ENCODE results near the gene NOSTRIN. TPM values are rescaled to one million over a fixed set of nuclear protein-coding genes. Genes with fewer than 3 reads are reported as not detected.
"Not testable (repeated sequence)": the region's sequence is repeated elsewhere in the genome, so short reads cannot be mapped to it uniquely, and the experiment has no call there.

NOSTRIN gene
- polyA plus RNA-seq, 6 donors from 2014 or later: not detected

- H3K4me3 Mint-ChIP-seq: no peak overlapping the region
- DNase-seq (no peak), ATAC-seq (ENCODE audit: low read depth in 2 of 2) (no peak)
- no peaks in the 10 kb centered on the region for H3K36me3 Mint-ChIP-seq
- no peaks in the 10 kb centered on the region for H3K4me1 Mint-ChIP-seq
- H3K27me3 Mint-ChIP-seq: no peaks in the 10 kb centered on the region
- peak overlapping the region in 1 of 6 donors; percentile 63 for H3K27ac Mint-ChIP-seq
- peaks cover 0 to 2% (median 0%) of the 10 kb centered on the region in 7 donors for H3K9me3 Mint-ChIP-seq
These were observed 48.4 kb downstream of the NOSTRIN start for GRCh38 chr2:168850846-168851245.

GRCh38 chr2:168851674-168852320, 49.4 kb downstream of the NOSTRIN start:
- no peaks in the 10 kb centered on the region for H3K4me1 Mint-ChIP-seq
- peaks cover 0 to 2% (median 0%) of the 10 kb centered on the region in 7 donors for H3K9me3 Mint-ChIP-seq
- no peak for DNase-seq
- H3K4me3 Mint-ChIP-seq: no peak overlapping the region
- H3K36me3 Mint-ChIP-seq: no peaks in the 10 kb centered on the region
- no peaks in the 10 kb centered on the region for H3K27me3 Mint-ChIP-seq
- no peak for ATAC-seq (ENCODE audit: low read depth in 2 of 2)
- no peak overlapping the region for H3K27ac Mint-ChIP-seq

DNA sequence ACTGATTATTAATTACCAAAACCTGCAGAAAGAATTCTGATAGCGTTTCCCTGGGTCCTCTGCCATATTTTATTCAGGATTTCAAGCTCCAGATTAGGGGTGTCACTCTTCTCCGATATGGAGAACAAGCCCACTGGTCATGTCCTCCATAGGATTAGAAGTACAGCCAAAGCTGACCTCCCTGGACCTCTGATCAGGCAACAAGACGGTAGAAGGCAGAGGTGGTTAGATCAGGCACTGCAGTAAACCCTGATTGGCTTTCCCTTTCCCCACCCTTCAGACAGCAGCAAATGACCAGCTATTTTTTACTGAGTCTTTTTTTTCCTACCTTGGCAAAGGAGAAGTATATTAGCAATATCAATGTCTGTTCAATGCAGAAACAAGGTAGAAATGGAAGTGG, 50.0 kb downstream of the NOSTRIN start:
- no peak overlapping the region for H3K4me3 Mint-ChIP-seq
- H3K9me3 Mint-ChIP-seq: peaks cover 0 to 2% (median 0%) of the 10 kb centered on the region in 7 donors
- H3K4me1 Mint-ChIP-seq: no peaks in the 10 kb centered on the region
- no peaks in the 10 kb centered on the region for H3K36me3 Mint-ChIP-seq
- no peak for ATAC-seq (ENCODE audit: low read depth in 2 of 2)
- no peak overlapping the region for H3K27ac Mint-ChIP-seq
- no peaks in the 10 kb centered on the region for H3K27me3 Mint-ChIP-seq
- DNase-seq: no peak

- no peaks in the 10 kb centered on the region for H3K36me3 Mint-ChIP-seq
- H3K9me3 Mint-ChIP-seq: peaks cover 0 to 2% (median 0%) of the 10 kb centered on the region in 7 donors
- no peak for DNase-seq
These were observed 51.0 kb downstream of the NOSTRIN start for GRCh38 chr2:168853471-168853870.

GRCh38 chr2:168854651-168855050, 52.2 kb downstream of the NOSTRIN start:
- H3K4me1 Mint-ChIP-seq: no peaks in the 10 kb centered on the region
- ATAC-seq (ENCODE audit: low read depth in 2 of 2) (no peak), DNase-seq (no peak)
- peak overlapping the region in 1 of 6 donors; percentile 0 for H3K27ac Mint-ChIP-seq
- H3K4me3 Mint-ChIP-seq: peak overlapping the region in 1 of 8 donors; percentile 8
- H3K27me3 Mint-ChIP-seq: no peaks in the 10 kb centered on the region
- no peaks in the 10 kb centered on the region for H3K36me3 Mint-ChIP-seq
- H3K9me3 Mint-ChIP-seq: peaks cover 0 to 2% (median 0%) of the 10 kb centered on the region in 7 donors

More at GRCh38 chr2:168853471-168853870, 51.0 kb downstream of the NOSTRIN start:
- no peaks in the 10 kb centered on the region for H3K4me1 Mint-ChIP-seq
- no peak for ATAC-seq (ENCODE audit: low read depth in 2 of 2)
- no peaks in the 10 kb centered on the region for H3K27me3 Mint-ChIP-seq
- no peak overlapping the region for H3K27ac Mint-ChIP-seq
- no peak overlapping the region for H3K4me3 Mint-ChIP-seq

DNA sequence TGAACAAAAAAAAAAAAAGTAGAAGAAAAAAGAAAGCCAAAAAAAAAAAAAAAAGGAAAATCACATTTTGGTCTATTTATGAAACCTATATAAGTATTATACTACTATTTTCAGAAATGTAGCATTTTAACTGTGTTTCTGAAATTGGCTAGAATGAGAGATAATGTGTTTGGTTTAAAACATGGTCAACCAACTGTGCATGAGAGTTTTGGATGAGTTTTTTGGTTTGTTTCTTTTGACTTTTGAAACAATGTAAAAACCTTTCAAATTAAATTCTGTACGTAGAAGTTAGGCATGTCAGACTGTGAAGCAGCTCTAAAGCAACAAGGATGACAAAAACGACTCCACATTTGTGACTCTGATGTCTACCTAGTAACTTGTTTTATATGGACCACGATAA, 53.2 kb downstream of the NOSTRIN start:
- Mint-ChIP-seq H3K9me3 (peaks cover 0 to 2% (median 0%) of the 10 kb centered on the region in 7 donors), H3K27ac (no peak overlapping the region), H3K27me3 (no peaks in the 10 kb centered on the region), H3K4me3 (no peak overlapping the region), H3K36me3 (no peaks in the 10 kb centered on the region), H3K4me1 (no peaks in the 10 kb centered on the region)
- DNase-seq (no peak), ATAC-seq (ENCODE audit: low read depth in 2 of 2) (no peak)

DNA sequence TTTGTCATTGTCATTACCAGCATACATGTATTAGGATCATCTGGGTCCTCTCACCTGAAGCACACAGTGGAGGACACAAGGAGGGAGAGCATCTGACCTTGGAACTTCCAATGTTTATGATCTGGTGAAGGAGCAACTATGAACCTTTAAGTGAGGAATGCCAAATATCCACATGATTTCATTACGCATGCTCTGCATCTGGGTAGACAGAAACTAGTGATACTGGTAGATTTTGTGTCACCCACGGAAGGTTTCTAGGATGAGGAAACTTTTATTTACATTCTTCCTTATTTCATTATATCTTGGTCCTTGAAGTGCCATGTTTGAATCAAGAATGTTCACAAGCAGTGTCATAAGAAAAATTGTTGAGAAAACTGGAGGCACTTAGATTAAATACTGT, 55.7 kb downstream of the NOSTRIN start:
- Mint-ChIP-seq H3K27ac (no peak overlapping the region), H3K36me3 (no peaks in the 10 kb centered on the region), H3K4me3 (no peak overlapping the region), H3K9me3 (peaks cover 0 to 2% (median 0%) of the 10 kb centered on the region in 7 donors), H3K27me3 (no peaks in the 10 kb centered on the region), H3K4me1 (no peaks in the 10 kb centered on the region)
- no peak for ATAC-seq (ENCODE audit: low read depth in 2 of 2)
- no peak for DNase-seq

DNA sequence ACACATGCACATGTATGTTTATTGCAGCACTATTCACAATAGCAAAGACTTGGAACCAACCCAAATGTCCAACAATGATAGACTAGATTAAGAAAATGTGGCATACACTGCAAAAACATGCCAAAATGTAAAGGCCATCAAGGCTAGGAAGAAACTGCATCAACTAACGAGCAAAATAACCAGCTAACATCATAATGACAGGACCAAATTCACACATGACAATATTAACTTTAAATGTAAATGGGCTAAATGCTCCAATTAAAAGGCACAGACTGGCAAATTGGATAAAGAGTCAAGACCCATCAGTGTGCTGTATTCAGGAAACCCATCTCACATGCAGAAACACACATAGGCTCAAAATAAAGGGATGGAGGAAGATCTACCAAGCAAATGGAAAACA, 64.7 kb downstream of the NOSTRIN start:
- not testable (repeated sequence) for H3K36me3 Mint-ChIP-seq; ATAC-seq (ENCODE audit: low read depth in 2 of 2); DNase-seq; H3K27me3 Mint-ChIP-seq; H3K4me1 Mint-ChIP-seq; H3K27ac Mint-ChIP-seq; H3K4me3 Mint-ChIP-seq; H3K9me3 Mint-ChIP-seq

DNA sequence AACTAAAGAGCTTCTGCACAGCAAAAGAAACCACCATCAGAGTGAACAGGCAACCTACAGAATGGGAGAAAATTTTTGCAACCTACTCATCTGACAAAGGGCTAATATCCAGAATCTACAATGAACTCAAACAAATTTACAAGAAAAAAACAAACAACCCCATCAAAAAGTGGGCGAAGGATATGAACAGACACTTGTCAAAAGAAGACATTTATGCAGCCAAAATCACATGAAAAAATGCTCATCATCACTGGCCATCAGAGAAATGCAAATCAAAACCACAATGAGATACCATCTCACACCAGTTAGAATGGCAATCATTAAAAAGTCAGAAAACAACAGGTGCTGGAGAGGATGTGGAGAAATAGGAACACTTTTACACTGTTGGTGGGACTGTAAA, 67.9 kb downstream of the NOSTRIN start:
- not testable (repeated sequence) for H3K36me3 Mint-ChIP-seq; H3K4me3 Mint-ChIP-seq; ATAC-seq (ENCODE audit: low read depth in 2 of 2); H3K27me3 Mint-ChIP-seq; H3K9me3 Mint-ChIP-seq; H3K27ac Mint-ChIP-seq; DNase-seq; H3K4me1 Mint-ChIP-seq

DNA sequence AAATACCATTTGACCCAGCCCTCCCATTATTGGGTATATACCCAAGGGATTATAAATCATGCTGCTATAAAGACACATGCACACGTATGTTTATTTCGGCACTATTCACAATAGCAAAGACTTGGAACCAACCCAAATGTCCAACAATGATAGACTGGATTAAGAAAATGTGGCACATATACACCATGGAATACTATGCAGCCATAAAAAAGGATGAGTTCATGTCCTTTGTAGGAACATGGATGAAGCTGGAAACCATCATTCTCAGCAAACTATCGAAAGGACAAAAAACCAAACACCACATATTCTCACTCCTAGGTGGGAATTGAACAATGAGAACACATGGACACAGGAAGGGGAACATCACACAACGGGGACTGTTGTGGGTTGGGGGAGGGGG, 68.4 kb downstream of the NOSTRIN start:
- H3K9me3 Mint-ChIP-seq; H3K36me3 Mint-ChIP-seq; DNase-seq; ATAC-seq (ENCODE audit: low read depth in 2 of 2); H3K27me3 Mint-ChIP-seq; H3K4me1 Mint-ChIP-seq; H3K4me3 Mint-ChIP-seq: not testable (repeated sequence)
- H3K27ac Mint-ChIP-seq: peak overlapping the region in 1 of 6 donors; percentile 76

DNA sequence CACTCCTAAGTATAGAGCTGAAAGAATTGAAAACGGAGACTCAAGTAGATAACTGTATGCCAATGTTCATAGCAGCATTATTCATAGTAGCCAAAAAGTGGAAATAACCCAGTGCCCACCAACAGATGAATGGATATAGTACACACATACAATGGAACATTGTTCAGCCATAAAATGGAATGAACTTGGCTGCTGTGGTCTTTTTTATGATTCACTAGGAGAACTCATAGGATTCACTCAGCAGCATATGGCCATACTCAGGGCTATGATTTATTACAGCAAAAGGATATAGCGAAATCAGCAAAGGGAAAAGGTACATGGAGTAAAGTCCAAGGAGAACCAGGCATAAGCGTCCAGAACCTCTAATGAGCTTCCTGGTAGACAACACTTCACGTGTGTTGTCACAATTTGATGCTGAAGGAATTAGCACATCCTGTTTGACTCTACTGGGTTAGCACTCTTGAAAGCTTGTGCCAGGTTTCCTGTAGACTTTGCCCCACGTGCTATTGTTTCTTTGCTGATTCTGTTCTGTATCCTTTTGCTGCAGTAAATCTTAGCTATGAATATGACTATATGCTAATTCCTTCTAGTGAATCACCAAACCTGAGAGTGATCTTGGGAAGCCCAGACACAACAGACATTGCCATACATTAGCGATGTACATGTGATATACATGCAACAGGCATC, 72.1 kb downstream of the NOSTRIN start:
- no peak for ATAC-seq (ENCODE audit: low read depth in 2 of 2)
- Mint-ChIP-seq H3K36me3 (no peaks in the 10 kb centered on the region), H3K4me1 (no peaks in the 10 kb centered on the region), H3K9me3 (no peaks in the 10 kb centered on the region), H3K4me3 (no peak overlapping the region), H3K27ac (no peak overlapping the region), H3K27me3 (no peaks in the 10 kb centered on the region)
- DNase-seq: no peak

DNA sequence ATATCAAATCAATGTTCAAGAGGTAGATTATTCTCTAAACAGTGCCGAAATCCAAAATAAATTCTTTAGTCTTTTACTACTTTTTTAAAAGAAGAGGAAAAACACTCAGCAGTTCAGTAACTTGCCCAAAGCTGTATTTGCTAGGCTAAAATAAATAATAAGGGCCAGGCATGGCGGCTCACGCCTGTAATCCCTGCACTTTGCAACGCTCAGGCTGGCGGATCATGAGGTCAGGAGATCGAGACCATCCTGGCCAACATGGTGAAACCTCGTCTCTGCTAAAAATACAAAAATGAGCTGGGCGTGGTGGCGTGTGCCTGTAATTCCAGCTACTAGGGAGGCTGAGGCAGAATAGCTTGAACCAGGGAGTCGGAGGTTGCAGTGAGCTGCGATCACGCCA, 79.7 kb downstream of the NOSTRIN start:
- H3K27ac Mint-ChIP-seq; DNase-seq; H3K4me3 Mint-ChIP-seq; H3K4me1 Mint-ChIP-seq; H3K9me3 Mint-ChIP-seq; ATAC-seq (ENCODE audit: low read depth in 2 of 2); H3K36me3 Mint-ChIP-seq; H3K27me3 Mint-ChIP-seq: not testable (repeated sequence)

GRCh38 chr2:168884975-168885374, 82.5 kb downstream of the NOSTRIN start:
- Mint-ChIP-seq H3K9me3 (no peaks in the 10 kb centered on the region), H3K36me3 (no peaks in the 10 kb centered on the region), H3K4me1 (peaks cover 0 to 3% (median 2%) of the 10 kb centered on the region in 3 donors), H3K27me3 (peaks cover 0 to 1% (median 0%) of the 10 kb centered on the region in 3 donors), H3K27ac (no peak overlapping the region), H3K4me3 (no peak overlapping the region)
- ATAC-seq (ENCODE audit: low read depth in 2 of 2): no peak
- DNase-seq: no peak

GRCh38 chr2:168889635-168890005, 87.2 kb downstream of the NOSTRIN start:
- Mint-ChIP-seq H3K36me3 (no peaks in the 10 kb centered on the region), H3K4me1 (peaks cover 9 to 11% (median 10%) of the 10 kb centered on the region in 3 donors), H3K27ac (no peak overlapping the region), H3K9me3 (no peaks in the 10 kb centered on the region), H3K4me3 (peak overlapping the region in 7 of 8 donors; percentile 87 to 98 (median 93)), H3K27me3 (peaks cover 5 to 22% (median 12%) of the 10 kb centered on the region in 3 donors)
- ATAC-seq (ENCODE audit: low read depth in 2 of 2) (no peak), DNase-seq (no peak)
